Body of pancreas (tissue), 4 donors: Measurements from ENCODE around the gene CRACR2A.

ENCODE experiments used
- POLR2A ChIP-seq, 3 donors: fragments of 450-650 bp; IDR thresholded peaks; one replicate each; pipeline ENCODE4 v1.6.1; 2016; ENCODE audit warnings: antibody characterized with exemption in 3 of 3, mild to moderate bottlenecking in 2 of 3
- TF ChIP-seq, protein P1 (sequence below), 7 experiments: fragments of 450-650 bp in 4 of 7; fragments of 200-600 bp in 3 of 7; sonication (generic) in 3 of 7; IDR thresholded peaks; one replicate each; pipeline ENCODE4 v1.5.1; 2016 to 2019; ENCODE audit warnings: antibody characterized with exemption in 7 of 7

DNA sequence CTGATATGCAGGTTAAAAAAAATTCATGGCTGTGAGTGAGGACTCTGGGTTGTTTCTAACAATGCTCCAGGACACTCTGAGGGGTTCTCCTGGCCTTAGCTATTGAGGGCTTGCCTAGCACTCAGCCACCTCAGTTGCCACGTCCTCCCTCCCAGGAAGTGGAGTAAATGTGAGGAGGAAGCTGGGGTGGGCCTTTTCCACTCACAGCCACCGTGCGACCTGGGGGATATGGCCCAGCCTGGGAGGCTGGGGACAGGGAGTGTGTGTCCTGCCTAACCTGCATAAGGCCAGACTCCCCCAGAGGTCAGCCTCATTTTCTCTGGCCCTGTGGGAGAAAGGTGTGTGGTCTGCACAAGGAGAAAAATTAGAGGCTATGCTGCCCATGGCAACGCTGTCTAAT, 83.3 kb downstream of the CRACR2A start:
- TF ChIP-seq POLR2A (IDR thresholded peaks at IDR 0.05): no peak
- TF ChIP-seq, protein P1, sequence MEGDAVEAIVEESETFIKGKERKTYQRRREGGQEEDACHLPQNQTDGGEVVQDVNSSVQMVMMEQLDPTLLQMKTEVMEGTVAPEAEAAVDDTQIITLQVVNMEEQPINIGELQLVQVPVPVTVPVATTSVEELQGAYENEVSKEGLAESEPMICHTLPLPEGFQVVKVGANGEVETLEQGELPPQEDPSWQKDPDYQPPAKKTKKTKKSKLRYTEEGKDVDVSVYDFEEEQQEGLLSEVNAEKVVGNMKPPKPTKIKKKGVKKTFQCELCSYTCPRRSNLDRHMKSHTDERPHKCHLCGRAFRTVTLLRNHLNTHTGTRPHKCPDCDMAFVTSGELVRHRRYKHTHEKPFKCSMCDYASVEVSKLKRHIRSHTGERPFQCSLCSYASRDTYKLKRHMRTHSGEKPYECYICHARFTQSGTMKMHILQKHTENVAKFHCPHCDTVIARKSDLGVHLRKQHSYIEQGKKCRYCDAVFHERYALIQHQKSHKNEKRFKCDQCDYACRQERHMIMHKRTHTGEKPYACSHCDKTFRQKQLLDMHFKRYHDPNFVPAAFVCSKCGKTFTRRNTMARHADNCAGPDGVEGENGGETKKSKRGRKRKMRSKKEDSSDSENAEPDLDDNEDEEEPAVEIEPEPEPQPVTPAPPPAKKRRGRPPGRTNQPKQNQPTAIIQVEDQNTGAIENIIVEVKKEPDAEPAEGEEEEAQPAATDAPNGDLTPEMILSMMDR (IDR thresholded peaks at IDR 0.05): no peak
